ENCODE measurements around the gene DLG2.
"Not testable (repeated sequence)": the region's sequence is repeated elsewhere in the genome, so short reads cannot be mapped to it uniquely, and the experiment has no call there.

The DLG2 gene

DNA sequence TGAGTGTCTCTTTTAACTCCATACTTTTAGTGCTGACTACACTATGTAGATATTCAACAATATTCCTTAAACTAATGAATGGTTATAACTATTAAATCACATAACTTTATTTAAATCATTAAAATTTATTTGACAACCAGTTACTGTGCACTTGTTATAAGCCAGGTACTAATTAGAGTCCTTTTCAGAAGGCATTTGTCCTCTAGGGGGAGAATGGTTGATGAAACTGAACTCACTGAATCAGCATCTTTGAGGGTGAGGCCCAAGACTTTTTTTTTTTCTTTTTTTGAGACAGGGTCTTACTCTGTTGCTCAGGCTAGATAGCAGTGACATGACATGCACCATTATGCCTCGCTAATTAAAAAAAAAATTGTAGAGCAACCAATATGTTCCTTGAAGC is 1825.3 kb downstream of the DLG2 start:
- DNase-seq: no peak

DNA sequence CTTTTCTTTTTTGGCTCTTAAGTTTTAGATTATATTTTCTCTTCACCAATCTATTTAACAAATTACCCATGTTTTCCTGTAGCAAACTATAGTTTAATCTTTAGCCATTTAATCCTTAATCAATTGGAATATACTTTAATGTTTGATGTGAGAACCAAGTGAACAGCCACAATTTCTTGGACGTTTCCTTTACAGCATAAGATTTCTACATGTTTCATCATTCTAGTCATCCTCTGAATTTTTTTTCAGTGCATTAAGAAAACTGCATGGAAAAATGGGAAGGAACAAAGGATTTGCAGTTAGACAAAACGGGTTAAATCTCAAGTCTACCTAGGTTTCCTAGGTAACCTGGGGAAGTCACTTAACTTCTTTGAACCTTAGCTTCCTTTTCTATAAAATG is 1833.8 kb downstream of the DLG2 start:
- no peak for DNase-seq

DNA sequence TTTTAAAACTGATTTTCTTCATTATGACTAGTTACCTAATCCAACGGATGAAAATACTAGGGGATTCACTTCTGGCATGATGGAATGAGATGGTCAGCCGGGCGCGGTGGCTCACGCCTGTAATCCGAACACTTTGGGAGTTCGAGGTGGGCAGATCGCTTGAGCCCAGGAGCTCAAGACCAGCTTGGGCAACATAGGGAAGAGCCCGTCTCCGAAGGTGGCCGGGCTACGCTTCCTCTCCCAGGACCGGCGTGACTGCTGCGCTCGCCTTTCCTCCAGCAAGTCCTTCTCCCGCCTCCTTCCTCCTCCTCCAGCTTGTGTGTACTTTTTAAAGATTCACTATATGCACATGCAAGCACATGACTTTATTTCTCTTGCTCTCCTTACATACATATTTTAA is 1835.6 kb downstream of the DLG2 start:
- no peak for DNase-seq

DNA sequence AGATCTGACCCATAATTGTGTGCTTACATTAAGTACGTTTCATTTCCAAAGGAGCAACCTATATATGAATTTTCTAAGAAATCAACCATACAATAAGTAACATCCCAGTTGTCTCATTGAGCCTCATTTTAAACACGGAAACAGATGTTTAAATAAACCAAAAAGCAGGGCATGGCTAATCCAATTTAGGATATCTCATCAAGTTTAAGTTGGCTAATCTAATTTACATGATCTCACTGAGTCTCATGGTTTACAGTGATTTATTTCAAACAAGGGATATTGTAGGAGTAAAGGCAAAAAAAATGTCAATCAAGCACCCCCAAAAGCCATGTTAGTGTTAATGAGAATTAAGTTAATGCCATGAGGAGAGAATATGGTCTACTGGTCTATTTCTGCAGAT is 1841.2 kb downstream of the DLG2 start:
- no peak for DNase-seq

DNA sequence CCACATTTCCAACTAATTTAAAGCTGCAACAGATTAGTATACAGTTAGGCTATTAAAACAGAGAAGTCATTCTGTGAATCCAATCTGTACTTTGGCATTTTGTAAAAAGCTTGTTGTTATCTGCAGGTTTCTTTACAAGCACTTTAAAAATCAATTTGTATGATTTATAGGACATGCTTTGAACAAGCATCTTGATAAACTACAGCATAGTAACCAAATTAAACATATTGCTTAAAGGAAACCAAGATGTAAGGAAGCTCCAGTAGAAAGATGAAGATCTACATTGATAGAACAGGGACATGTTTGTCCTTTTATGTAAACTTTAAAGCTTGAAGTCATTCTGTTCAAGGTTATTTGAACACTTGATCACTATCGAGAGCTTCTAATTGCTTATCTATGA is 1842.7 kb downstream of the DLG2 start:
- DNase-seq: no peak

DNA sequence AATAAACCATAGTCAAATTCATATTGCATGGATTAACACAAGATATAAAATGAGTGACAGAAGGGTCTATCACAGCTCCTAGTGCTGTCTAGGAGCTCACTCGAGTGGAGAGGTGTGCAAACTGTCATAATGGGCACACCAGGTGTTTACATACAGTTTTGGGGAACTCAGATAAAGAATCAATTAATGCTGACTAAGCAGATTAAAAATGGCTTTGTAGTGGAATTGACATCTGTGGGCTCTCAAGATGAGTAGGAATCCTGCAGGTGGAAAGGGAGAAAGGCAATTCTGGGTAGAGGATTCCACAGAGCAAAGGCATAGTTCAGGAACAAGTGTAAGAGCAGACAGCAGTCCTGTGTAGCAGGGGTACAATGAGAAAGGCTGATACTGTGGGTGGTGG is 1844.8 kb downstream of the DLG2 start:
- DNase-seq: no peak

DNA sequence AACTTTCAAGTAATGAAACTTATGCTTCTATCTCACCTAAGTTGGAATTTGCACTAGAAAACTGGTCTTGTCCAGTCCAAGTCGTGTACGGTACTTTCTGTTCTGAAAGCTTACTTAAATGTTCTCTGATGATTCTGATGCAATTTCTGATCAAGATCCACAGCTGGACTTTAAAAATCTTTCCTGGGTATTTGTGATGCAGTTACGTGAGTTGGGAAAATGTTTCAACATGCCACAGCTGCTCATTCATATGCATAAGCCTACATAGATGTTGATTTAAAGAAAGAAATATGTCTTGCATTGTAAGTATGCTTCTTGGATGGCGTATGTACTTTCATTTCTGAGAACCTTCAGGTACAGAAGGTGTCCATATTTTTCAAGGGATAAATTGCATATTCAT is 1847.3 kb downstream of the DLG2 start:
- no peak for DNase-seq

DNA sequence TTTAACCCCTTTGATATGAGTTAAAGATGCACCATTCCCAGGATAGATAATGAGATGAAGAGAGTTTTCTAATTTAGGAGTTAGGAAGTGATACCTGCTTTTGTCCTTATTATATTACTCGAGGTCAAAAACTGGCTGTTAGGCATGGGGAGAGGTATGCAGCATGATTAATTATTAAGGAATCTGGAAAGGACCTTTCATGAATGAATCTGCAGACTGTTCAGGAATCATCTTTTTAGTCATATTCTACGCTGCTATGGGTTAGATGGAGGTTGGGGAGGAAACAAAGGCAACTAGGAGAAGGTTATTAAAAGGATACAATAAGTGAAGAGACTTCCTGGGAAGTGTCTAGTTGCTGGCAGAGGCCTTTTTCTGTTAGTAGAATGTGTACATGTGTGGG is 1848.5 kb downstream of the DLG2 start:
- DNase-seq: no peak

DNA sequence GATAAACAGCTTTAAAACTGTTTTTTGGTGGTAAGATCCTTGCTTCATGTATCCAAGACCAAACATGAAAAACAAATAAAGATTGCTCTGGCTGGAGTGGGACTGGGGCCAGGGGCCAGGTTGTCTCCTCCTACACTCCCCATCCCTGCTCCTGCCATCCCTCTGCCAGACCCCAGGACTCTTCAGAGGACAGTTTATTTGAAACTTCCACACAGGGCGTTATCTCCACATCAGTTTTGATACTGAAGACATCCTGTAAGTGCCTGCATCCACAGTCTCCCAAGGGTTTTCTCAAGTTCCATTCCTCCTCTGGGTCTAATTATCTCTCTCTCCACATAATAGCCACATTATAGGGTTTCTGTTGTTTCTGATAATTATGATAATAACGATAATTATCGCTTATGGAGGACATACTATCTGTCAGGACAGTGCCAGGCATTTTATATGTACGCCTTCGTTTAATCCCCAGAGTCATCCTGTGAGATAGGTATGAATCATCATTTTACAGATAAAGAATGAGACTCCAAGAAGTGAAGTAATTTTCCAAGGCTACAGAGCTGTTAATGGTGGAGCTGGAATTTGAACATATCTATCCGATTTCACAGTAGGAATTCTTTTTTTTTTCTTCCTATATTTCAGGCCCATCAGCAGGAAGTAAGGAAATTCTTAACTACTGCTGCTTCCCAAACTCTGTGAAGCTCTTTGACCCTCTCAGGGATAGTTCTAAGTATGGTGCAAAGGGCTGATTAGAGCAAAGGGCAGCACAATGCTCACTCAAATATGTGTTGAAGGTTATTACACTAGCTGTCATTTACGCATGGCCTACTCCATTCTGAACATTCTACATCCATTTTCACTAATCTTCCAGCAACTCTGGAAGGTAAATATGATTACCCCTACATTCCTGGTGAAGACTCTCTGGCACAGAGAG is 1852.9 kb downstream of the DLG2 start:
- DNase-seq: no peak

DNA sequence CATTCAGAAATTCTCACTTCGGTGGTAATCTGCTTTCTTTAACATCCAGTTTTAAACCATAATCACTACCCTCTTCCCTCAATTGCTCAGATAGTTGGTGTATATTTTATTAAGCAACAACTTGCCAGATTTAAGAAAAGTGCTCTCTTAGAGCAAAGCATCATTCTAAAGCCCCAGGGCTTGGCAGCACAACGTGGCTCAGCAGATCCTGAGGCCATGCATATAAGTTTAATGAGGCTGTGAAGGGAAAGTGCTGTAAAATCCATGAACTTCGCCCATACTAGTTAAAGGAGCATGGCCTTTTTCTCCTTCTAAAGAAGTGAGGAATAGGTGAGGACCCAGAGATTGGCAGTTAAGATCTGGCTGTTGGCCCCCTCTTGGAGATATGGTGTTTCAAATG is 1858.7 kb downstream of the DLG2 start:
- DNase-seq: no peak

DNA sequence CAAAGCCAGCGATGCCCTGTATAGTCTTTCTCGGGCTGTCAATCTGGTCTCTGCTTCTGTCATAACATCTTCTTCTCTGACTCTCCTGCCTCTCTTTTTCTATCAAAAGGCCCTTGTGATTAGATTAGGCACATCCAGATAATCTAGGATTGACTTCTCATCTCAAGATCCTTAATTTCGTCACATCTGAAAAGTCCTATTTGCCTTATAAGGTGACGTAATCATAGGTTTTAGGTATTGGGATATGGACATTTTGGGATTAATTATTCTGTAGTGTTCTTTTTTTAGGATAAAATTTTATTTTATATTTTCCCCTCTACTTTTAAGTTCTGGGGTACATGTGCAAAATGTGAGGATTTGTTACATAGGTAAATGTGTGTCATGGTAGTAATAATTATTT is 1860.2 kb downstream of the DLG2 start:
- DNase-seq: no peak

DNA sequence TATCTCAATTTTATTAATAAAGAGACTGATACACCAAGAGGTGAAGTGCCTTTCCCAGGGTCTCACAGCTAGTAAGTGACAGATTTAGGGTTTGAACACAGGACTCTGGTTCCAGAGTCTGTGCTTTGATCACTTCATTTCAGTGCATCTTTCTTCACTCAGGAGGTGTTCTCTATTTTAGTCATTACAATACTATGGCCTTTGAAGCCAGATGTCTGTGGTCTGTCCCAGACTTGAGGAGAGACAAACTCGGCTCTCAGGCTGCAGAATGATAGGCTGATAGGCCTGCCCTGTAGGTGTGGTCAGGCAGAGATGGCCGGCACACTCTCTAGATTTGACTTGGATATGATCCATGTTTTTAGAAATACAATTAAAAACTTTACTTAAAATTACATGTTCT is 1862.5 kb downstream of the DLG2 start:
- no peak for DNase-seq

DNA sequence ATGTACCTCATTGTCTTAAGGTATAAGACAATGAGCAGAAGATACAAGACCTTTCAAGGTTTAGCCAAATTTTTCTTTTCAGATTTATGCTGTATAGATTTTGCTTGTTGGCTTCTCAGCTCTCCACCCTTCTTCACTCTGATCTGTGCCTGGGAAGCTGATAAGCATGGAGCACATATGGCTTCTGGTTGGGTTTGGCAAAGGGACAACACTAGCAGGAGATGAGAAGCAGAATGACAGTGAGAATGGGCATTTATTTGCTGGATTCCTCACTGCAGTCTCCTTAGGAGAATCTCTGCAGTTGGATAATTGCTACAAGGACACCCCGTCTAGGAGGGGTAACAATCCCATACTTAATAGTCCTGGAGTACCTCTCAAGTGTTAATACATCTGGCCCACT is 1866.2 kb downstream of the DLG2 start:
- no peak for DNase-seq

DNA sequence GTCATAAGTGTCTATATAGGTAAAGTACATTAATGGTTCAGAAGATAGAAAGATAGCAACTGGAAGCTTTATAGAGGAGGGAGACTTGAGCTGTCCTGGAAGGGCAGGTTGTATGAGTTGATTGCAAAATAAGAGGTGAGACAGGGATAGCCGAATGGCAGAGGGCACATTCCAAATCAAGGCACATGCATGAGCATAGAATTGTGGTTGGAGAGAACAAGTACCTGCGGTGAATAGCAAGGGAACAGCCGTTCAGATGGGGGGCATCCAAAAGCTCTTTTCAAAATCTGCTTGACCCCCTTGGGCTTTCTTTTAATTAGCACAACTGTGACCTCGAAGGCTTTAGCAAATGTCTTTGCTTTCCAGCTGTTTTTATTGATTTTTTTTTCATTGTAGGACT is 1868.0 kb downstream of the DLG2 start:
- DNase-seq: no peak

DNA sequence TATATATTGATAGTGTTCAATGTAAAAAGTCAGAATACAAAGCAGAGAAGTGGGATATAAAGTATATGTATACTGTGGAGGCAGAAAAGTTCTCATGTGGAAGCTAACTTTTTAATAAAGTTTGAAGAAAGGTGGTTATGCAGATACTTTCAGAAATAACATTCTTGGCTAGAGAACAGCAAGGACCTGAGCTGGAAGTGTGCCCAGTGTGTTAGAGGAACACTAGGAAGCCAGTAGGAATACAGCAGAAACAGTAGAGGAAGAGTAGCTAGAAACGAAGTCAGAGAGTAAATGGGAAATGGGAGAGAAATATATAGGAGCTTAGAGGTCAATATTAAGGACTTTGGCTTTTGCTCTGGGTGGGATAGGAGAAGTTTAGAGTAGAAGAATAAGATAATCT is 1876.1 kb downstream of the DLG2 start:
- no peak for DNase-seq

DNA sequence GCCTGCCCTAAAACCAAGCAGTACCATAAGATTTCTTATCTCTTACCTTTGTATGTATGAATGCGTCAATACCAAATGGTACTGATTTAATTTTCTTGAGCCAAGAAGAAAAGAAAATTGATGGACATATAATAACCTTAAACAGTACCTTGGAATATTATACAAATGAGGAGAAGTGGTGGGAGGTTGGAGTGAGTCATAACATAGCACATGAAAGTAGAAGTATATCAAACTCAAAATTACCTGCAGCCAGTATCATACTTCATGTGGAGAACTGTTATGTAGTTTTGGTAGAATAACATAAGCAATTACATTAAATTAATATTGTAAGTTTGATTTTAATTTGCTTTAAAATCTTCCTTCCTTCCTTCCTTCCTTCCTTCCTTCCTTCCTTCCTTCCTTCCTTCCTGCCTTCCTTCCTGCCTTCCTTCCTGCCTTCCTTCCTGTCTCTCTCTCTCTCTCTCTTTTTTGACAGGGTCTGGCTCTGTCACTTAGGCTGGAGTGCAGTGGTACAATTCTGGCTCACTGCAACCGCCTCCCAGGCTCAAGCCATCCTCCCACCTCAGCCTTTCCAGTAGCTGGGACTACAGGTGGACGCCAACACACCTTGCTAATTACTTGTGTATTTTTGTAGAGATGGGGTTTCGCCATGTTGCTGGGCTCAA is 1880.1 kb downstream of the DLG2 start:
- no peak for DNase-seq

DNA sequence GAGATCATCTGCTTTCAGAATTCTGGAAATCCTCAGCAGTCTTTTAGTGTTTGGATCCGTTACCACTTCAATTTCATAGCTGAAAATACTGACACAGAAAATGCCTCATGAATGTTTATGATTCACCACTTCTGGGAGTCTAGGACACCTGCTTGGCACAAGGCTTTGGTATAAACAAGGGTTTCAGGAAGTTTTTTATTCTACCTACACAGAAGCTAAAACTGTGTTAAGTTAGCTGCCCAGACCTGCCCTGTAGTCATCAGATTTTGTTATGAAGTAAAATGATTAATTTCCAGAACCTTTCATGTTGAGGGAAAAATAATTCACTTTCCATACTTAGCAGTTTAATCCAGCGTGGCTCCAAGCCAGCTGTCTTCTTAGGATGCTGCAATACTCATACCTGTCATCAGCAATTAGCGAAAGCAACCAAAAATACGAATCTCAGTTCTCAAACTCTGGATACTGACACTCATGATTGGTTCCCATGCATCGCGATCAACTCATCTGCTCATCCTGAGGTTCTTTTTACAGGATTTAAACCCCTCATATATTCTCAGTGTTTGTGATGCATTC is 1882.4 kb downstream of the DLG2 start:
- DNase-seq: no peak

DNA sequence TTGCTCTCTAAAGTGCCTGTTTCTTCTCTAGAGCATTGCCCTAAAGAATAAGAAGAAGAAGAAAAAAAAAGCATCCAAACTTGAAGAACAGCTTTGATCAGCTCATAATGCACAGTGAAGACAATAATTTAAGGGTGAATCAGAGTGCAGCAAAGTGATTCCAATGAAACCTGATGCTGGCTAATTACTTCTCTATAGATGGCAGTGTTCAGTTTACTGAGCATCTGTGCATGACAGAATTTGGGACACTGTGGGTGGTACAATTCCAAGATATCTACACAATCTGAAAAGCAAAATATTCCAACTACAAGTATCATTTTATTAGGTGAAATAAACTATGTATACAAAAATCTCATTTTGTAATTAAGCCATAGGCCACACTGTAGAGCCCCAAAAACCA is 1890.5 kb downstream of the DLG2 start:
- no peak for DNase-seq

DNA sequence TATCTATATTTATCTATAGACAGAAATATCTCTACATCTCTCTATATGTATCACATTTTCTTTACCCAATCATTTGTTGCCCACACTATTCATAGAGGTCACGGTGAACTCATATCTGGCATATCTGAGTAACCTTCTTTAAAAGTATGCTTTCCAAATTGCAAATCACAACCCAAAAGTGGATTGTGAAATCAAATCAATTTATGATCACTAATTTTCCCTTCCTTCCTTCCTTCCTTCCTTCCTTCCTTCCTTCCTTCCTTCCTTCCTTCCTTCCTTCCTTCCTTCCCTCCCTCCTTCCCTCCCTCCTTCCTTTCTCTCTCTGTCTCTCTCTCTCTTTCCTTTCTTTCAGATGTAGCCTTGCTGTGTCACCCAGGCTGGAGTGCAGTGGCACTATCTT is 1893.0 kb downstream of the DLG2 start:
- no peak for DNase-seq

DNA sequence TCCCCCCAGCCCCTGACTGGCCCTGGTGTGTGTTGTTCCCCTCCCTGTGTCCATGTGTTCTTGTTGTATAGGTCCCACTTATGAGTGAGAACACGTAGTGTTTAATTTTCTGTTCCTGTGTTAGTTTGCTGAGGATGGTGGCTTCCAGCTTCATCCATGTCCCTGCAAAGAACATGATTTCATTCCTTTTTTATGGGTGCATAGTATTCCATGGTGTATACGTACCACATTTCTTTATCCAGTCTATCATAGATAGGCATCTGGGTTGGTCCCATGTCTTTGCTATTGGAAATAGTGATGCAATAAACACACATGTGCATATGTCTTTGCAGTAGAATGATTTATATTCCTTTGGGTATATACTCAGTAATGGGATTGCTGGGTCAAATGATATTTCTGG is 1895.9 kb downstream of the DLG2 start:
- not testable (repeated sequence) for DNase-seq

DNA sequence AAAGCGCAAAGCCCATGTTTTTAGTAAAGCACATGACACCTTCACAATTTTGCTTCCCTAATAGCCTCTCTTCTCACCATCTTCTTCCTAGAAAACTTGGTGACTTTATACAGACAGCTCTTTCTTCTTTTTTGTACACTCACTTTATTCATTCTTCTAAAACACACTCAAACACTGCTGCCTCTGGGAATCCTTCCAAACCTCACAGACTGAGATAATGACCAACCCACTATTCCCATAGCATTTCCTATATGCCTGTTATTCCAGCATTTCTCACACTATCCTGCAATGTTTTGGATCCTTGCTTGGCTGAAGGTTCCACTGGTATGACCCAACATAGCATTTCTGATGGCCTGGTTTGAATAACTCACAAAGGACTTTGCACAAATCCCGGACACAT is 1898.9 kb downstream of the DLG2 start:
- DNase-seq: no peak

DNA sequence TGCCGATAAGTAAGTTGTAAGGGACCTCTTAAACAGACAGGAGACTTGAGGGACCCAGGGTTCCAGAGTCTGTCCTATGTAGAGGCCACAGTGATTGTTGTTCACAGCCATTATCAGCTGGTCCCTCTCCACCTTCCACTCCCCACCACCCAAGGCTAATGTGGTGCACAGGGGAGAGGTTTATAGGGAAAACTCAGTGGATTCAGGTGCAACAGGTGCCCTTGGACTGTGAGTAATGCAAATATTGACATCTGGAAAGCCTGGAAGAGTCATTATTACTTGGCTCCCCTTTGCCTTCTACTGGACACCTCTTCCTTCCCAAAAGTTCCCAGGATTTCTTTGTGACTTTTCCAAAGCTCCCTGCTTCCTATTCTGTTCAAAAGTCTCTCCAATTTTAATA is 1899.9 kb downstream of the DLG2 start:
- DNase-seq: no peak

DNA sequence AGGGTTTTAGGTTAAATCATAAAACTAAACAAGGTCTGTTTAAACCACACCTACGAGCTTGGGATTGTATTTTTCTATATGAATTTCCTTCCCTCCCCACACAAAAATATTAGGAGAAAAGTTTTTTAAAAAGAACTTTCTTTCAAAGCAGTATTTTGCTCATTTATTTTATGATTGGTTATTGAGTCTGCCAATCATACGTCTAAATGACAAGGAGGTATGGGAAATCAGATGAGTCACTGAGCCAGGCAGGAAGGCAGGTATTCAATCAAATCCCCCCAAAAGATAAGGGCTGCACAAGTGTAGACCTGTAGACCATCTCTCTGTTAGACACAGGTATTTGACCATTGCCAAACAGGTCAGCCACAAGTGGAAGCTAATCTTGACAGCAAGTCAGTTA is 1900.8 kb downstream of the DLG2 start:
- no peak for DNase-seq

DNA sequence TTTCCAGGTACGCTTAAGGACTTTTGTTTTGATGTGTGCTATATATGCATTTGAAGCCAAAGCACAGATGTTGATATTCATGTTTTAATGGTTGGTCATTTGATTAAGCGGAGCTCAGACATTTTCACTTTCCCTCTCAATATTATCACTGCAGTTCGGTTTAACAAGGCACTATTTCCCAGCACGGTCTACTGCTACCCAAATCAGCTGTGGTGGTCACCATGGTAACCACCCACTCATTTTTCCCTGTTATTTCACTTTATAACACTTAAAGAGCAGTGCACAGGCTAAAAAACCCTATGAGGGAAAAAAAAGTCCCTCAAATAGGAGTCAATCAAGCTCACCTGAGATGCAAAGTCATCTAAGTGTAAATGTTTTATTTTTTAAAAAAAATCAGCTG is 1901.4 kb downstream of the DLG2 start:
- no peak for DNase-seq

DNA sequence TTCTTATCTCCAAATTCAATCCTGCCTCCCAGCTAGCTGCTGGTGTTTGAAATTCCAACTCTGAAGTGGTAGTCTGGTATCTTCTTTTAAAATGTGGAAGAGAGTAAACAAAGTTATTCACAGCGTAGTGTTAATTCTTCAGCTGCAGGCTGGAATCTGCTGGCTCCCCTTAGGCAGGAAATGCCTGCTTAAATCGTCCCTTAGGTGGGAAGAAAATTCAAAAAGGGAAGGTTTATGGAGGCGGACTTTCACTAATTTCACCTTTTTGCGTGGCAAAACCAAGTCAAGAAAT is 1901.9 kb downstream of the DLG2 start:
- no peak for DNase-seq

Data from SHP77 treated with DMSO at 0.1 percent for 48 hours (cell line).